Measurements from ENCODE around the gene BMI1.

DNA sequence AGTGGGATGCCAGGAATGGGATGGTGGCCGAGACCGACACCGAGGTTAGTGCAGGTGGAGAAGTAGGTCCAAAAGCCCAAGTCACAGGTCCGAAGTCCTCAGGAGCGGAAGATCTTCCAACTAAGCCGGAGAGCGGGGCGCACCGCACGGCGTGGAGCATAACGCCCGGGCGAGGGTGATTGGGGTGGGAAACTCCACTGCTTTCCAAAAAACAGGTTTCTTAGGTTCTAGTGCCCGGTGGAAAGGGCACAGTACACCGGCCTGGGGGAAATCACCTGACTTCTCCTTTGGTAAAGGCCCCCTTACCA, 13.0 kb downstream of the BMI1 start:
- TF ChIP-seq CREB1 (CRISPR knock-in tag; IDR thresholded peaks at IDR 0.05; ENCODE audit: low read depth) (no peak), EZH2 (IDR thresholded peaks at IDR 0.05; ENCODE audit: low read depth, unreplicated experiment) (peak; percentile 52), EZH2phosphoT487 (IDR thresholded peaks at IDR 0.05; ENCODE audit: unreplicated experiment) (peak; percentile 68), POLR2AphosphoS5 (IDR thresholded peaks at IDR 0.05; ENCODE audit: low read depth) (no peak), JUNB (IDR thresholded peaks at IDR 0.05; ENCODE audit: unreplicated experiment) (no peak), ZNF331 (CRISPR knock-in tag; IDR thresholded peaks at IDR 0.05; ENCODE audit: low read depth) (no peak)
- TF ChIP-seq, protein P1, sequence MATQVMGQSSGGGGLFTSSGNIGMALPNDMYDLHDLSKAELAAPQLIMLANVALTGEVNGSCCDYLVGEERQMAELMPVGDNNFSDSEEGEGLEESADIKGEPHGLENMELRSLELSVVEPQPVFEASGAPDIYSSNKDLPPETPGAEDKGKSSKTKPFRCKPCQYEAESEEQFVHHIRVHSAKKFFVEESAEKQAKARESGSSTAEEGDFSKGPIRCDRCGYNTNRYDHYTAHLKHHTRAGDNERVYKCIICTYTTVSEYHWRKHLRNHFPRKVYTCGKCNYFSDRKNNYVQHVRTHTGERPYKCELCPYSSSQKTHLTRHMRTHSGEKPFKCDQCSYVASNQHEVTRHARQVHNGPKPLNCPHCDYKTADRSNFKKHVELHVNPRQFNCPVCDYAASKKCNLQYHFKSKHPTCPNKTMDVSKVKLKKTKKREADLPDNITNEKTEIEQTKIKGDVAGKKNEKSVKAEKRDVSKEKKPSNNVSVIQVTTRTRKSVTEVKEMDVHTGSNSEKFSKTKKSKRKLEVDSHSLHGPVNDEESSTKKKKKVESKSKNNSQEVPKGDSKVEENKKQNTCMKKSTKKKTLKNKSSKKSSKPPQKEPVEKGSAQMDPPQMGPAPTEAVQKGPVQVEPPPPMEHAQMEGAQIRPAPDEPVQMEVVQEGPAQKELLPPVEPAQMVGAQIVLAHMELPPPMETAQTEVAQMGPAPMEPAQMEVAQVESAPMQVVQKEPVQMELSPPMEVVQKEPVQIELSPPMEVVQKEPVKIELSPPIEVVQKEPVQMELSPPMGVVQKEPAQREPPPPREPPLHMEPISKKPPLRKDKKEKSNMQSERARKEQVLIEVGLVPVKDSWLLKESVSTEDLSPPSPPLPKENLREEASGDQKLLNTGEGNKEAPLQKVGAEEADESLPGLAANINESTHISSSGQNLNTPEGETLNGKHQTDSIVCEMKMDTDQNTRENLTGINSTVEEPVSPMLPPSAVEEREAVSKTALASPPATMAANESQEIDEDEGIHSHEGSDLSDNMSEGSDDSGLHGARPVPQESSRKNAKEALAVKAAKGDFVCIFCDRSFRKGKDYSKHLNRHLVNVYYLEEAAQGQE (IDR thresholded peaks at IDR 0.05; ENCODE audit: unreplicated experiment): no peak
- TF ChIP-seq, protein P2, sequence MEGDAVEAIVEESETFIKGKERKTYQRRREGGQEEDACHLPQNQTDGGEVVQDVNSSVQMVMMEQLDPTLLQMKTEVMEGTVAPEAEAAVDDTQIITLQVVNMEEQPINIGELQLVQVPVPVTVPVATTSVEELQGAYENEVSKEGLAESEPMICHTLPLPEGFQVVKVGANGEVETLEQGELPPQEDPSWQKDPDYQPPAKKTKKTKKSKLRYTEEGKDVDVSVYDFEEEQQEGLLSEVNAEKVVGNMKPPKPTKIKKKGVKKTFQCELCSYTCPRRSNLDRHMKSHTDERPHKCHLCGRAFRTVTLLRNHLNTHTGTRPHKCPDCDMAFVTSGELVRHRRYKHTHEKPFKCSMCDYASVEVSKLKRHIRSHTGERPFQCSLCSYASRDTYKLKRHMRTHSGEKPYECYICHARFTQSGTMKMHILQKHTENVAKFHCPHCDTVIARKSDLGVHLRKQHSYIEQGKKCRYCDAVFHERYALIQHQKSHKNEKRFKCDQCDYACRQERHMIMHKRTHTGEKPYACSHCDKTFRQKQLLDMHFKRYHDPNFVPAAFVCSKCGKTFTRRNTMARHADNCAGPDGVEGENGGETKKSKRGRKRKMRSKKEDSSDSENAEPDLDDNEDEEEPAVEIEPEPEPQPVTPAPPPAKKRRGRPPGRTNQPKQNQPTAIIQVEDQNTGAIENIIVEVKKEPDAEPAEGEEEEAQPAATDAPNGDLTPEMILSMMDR (conservative IDR thresholded peaks at IDR 0.05; ENCODE audit: low read depth in 2 of 2): no peak
- TF ChIP-seq, protein P3, sequence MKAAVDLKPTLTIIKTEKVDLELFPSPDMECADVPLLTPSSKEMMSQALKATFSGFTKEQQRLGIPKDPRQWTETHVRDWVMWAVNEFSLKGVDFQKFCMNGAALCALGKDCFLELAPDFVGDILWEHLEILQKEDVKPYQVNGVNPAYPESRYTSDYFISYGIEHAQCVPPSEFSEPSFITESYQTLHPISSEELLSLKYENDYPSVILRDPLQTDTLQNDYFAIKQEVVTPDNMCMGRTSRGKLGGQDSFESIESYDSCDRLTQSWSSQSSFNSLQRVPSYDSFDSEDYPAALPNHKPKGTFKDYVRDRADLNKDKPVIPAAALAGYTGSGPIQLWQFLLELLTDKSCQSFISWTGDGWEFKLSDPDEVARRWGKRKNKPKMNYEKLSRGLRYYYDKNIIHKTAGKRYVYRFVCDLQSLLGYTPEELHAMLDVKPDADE (IDR thresholded peaks at IDR 0.05): no peak
- TF ChIP-seq, protein P4, sequence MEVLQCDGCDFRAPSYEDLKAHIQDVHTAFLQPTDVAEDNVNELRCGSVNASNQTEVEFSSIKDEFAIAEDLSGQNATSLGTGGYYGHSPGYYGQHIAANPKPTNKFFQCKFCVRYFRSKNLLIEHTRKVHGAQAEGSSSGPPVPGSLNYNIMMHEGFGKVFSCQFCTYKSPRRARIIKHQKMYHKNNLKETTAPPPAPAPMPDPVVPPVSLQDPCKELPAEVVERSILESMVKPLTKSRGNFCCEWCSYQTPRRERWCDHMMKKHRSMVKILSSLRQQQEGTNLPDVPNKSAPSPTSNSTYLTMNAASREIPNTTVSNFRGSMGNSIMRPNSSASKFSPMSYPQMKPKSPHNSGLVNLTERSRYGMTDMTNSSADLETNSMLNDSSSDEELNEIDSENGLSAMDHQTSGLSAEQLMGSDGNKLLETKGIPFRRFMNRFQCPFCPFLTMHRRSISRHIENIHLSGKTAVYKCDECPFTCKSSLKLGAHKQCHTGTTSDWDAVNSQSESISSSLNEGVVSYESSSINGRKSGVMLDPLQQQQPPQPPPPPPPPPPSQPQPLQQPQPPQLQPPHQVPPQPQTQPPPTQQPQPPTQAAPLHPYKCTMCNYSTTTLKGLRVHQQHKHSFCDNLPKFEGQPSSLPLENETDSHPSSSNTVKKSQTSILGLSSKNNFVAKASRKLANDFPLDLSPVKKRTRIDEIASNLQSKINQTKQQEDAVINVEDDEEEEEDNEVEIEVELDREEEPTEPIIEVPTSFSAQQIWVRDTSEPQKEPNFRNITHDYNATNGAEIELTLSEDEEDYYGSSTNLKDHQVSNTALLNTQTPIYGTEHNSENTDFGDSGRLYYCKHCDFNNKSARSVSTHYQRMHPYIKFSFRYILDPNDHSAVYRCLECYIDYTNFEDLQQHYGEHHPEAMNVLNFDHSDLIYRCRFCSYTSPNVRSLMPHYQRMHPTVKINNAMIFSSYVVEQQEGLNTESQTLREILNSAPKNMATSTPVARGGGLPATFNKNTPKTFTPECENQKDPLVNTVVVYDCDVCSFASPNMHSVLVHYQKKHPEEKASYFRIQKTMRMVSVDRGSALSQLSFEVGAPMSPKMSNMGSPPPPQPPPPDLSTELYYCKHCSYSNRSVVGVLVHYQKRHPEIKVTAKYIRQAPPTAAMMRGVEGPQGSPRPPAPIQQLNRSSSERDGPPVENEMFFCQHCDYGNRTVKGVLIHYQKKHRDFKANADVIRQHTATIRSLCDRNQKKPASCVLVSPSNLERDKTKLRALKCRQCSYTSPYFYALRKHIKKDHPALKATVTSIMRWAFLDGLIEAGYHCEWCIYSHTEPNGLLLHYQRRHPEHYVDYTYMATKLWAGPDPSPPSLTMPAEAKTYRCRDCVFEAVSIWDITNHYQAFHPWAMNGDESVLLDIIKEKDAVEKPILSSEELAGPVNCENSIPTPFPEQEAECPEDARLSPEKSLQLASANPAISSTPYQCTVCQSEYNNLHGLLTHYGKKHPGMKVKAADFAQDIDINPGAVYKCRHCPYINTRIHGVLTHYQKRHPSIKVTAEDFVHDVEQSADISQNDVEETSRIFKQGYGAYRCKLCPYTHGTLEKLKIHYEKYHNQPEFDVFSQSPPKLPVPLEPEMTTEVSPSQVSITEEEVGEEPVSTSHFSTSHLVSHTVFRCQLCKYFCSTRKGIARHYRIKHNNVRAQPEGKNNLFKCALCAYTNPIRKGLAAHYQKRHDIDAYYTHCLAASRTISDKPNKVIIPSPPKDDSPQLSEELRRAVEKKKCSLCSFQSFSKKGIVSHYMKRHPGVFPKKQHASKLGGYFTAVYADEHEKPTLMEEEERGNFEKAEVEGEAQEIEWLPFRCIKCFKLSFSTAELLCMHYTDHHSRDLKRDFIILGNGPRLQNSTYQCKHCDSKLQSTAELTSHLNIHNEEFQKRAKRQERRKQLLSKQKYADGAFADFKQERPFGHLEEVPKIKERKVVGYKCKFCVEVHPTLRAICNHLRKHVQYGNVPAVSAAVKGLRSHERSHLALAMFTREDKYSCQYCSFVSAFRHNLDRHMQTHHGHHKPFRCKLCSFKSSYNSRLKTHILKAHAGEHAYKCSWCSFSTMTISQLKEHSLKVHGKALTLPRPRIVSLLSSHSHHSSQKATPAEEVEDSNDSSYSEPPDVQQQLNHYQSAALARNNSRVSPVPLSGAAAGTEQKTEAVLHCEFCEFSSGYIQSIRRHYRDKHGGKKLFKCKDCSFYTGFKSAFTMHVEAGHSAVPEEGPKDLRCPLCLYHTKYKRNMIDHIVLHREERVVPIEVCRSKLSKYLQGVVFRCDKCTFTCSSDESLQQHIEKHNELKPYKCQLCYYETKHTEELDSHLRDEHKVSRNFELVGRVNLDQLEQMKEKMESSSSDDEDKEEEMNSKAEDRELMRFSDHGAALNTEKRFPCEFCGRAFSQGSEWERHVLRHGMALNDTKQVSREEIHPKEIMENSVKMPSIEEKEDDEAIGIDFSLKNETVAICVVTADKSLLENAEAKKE (CRISPR knock-in tag; IDR thresholded peaks at IDR 0.05): no peak
